ENCODE measurements around the gene ZNF587B.

DNA sequence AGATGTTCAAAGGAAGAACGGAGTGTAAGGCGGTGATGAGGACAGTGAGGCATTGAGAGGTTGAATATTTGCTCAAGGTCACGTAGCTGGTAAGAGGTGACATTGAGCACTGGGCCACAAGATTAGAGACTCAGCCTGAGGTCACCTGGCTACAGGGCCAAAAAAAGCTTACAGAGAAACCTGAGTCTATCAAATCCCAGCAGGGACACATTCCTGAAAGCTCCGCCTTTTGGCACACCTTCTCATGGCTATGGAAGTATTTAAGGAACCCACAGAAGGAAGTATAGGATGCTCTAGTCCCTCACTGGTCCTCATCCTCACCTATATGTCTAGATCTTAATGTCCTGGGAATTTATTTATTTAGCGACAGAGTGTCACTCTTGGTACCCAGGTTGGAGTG is 43.2 kb upstream of the ZNF587B start:
- TF ChIP-seq, protein P1, sequence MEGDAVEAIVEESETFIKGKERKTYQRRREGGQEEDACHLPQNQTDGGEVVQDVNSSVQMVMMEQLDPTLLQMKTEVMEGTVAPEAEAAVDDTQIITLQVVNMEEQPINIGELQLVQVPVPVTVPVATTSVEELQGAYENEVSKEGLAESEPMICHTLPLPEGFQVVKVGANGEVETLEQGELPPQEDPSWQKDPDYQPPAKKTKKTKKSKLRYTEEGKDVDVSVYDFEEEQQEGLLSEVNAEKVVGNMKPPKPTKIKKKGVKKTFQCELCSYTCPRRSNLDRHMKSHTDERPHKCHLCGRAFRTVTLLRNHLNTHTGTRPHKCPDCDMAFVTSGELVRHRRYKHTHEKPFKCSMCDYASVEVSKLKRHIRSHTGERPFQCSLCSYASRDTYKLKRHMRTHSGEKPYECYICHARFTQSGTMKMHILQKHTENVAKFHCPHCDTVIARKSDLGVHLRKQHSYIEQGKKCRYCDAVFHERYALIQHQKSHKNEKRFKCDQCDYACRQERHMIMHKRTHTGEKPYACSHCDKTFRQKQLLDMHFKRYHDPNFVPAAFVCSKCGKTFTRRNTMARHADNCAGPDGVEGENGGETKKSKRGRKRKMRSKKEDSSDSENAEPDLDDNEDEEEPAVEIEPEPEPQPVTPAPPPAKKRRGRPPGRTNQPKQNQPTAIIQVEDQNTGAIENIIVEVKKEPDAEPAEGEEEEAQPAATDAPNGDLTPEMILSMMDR (conservative IDR thresholded peaks at IDR 0.05), result no peak
- no peak for TF ChIP-seq ZFX (IDR thresholded peaks at IDR 0.05)
